Hematopoietic multipotent progenitor cell treated with erythropoietin and hydrocortisone succinate and interleukin-3 and kit ligand, for 4 days (in vitro differentiated cells): ENCODE data around the gene UBR4.
A peak's percentile ranks its signal among the peaks of the same experiment; 100 is the strongest.

ENCODE experiments used
- DNase-seq: peaks from one replicate; pipeline ENCODE4 v3.0.0-alpha.2; 2015

The UBR4 gene

GRCh38 chr1:19068639-19069276 is 141.3 kb downstream of the UBR4 start:
- peak; percentile 90 for DNase-seq

GRCh38 chr1:19067912-19068638 is 142.0 kb downstream of the UBR4 start:
- no peak for DNase-seq

- no peak for DNase-seq
Observed at GRCh38 chr1:19067182-19067911, 142.7 kb downstream of the UBR4 start.

GRCh38 chr1:19066874-19067181 is 143.2 kb downstream of the UBR4 start:
- DNase-seq = no peak

GRCh38 chr1:19066248-19066873 is 143.7 kb downstream of the UBR4 start:
- no peak for DNase-seq

GRCh38 chr1:19065526-19066247 is 144.4 kb downstream of the UBR4 start:
- DNase-seq = no peak

- DNase-seq = no peak
Observed at GRCh38 chr1:19064906-19065450, 145.1 kb downstream of the UBR4 start.

- DNase-seq = no peak
Observed at GRCh38 chr1:19063122-19063521, 146.9 kb downstream of the UBR4 start.

- peak; percentile 31 for DNase-seq
Observed at GRCh38 chr1:19062258-19063029, 147.6 kb downstream of the UBR4 start.

- DNase-seq = no peak
Observed at GRCh38 chr1:19061798-19062197, 148.3 kb downstream of the UBR4 start.

- DNase-seq = no peak
Observed at GRCh38 chr1:19061343-19061742, 148.7 kb downstream of the UBR4 start.

- DNase-seq = no peak
Observed at GRCh38 chr1:19059773-19060172, 150.3 kb downstream of the UBR4 start.

GRCh38 chr1:19058476-19058797 is 151.6 kb downstream of the UBR4 start:
- DNase-seq = no peak

GRCh38 chr1:19057784-19058475 is 152.1 kb downstream of the UBR4 start:
- no peak for DNase-seq

- peak; percentile 33 for DNase-seq
Observed at GRCh38 chr1:19057182-19057779, 152.8 kb downstream of the UBR4 start.

- DNase-seq = no peak
Observed at GRCh38 chr1:19055701-19056100, 154.4 kb downstream of the UBR4 start.

- no peak for DNase-seq
Observed at GRCh38 chr1:19055001-19055400, 155.1 kb downstream of the UBR4 start.

- no peak for DNase-seq
Observed at GRCh38 chr1:19054216-19054615, 155.8 kb downstream of the UBR4 start.

- no peak for DNase-seq
Observed at GRCh38 chr1:19053486-19053885, 156.6 kb downstream of the UBR4 start.

GRCh38 chr1:19049798-19050197 is 160.3 kb downstream of the UBR4 start:
- no peak for DNase-seq
